ENCODE results near the gene TRAF3. TPM values are rescaled to one million over a fixed set of nuclear protein-coding genes. Genes with fewer than 3 reads are reported as not detected.

The TRAF3 gene
- total RNA-seq, 2 experiments from 2014 or later = 39.1 to 40.2 TPM

GRCh38 chr14:102811254-102811963, 34.2 kb downstream of the TRAF3 start:
- no peak for TF ChIP-seq CTCF (IDR thresholded peaks at IDR 0.05)
- no peak overlapping the region for H3K27ac Mint-ChIP-seq
- intact Hi-C loops (cut with micrococcal nuclease) = no loop called here
- DNase-seq (no peak), ATAC-seq (no peak)
- peaks cover 32% of the 10 kb centered on the region for H3K36me3 Mint-ChIP-seq (ENCODE audit: low read depth)
- H3K4me1 Mint-ChIP-seq (ENCODE audit: low read depth) = peaks cover 64% of the 10 kb centered on the region
- POLR2A ChIA-PET = interaction anchor here (0.8 to 1.5 kb wide), 3 partner anchors 12 to 14 kb away, joined by 3 read pairs; no protein-coding TSS in a partner anchor
- H3K27me3 Mint-ChIP-seq = no peaks in the 10 kb centered on the region
- CTCF ChIA-PET = interaction anchor here (1.0 kb wide), 1 partner anchor 8 kb away, joined by 3 read pairs; no protein-coding TSS in a partner anchor
- no peak overlapping the region for H3K4me3 Mint-ChIP-seq
- no peaks in the 10 kb centered on the region for H3K9me3 Mint-ChIP-seq

GRCh38 chr14:102811971-102812370, 34.7 kb downstream of the TRAF3 start:
- ATAC-seq = no peak
- Mint-ChIP-seq H3K36me3 (ENCODE audit: low read depth) (peaks cover 38% of the 10 kb centered on the region), H3K4me1 (ENCODE audit: low read depth) (peaks cover 64% of the 10 kb centered on the region)

GRCh38 chr14:102813691-102814090, 36.4 kb downstream of the TRAF3 start:
- H3K27ac Mint-ChIP-seq = no peak overlapping the region
- no peaks in the 10 kb centered on the region for H3K9me3 Mint-ChIP-seq
- no peak for ATAC-seq
- CTCF ChIA-PET = no interaction called here
- no peaks in the 10 kb centered on the region for H3K27me3 Mint-ChIP-seq
- intact Hi-C loops (cut with micrococcal nuclease) = no loop called here
- H3K4me1 Mint-ChIP-seq (ENCODE audit: low read depth) = peaks cover 66% of the 10 kb centered on the region
- DNase-seq = no peak
- no peak for TF ChIP-seq CTCF (IDR thresholded peaks at IDR 0.05)
- POLR2A ChIA-PET = no interaction called here
- H3K4me3 Mint-ChIP-seq = no peak overlapping the region
- H3K36me3 Mint-ChIP-seq (ENCODE audit: low read depth) = peaks cover 44% of the 10 kb centered on the region

More at GRCh38 chr14:102811971-102812370, 34.7 kb downstream of the TRAF3 start:
- ChIA-PET POLR2A (interaction anchor here (0.8 to 1.5 kb wide), 3 partner anchors 13 to 14 kb away, joined by 3 read pairs; no protein-coding TSS in a partner anchor), CTCF (no interaction called here)
- intact Hi-C loops (cut with micrococcal nuclease) = no loop called here
- no peaks in the 10 kb centered on the region for H3K27me3 Mint-ChIP-seq
- no peak for TF ChIP-seq CTCF (IDR thresholded peaks at IDR 0.05)
- no peaks in the 10 kb centered on the region for H3K9me3 Mint-ChIP-seq
- no peak overlapping the region for H3K27ac Mint-ChIP-seq
- DNase-seq = no peak
- no peak overlapping the region for H3K4me3 Mint-ChIP-seq

- CTCF ChIA-PET = interaction anchor here (1.2 to 1.7 kb wide), 2 partner anchors 9 to 43 kb away, joined by 5 read pairs; no protein-coding TSS in a partner anchor
- Mint-ChIP-seq H3K27ac (peak overlapping the region; percentile 59), H3K4me3 (no peak overlapping the region), H3K4me1 (ENCODE audit: low read depth) (peaks cover 75% of the 10 kb centered on the region), H3K36me3 (ENCODE audit: low read depth) (peaks cover 44% of the 10 kb centered on the region), H3K9me3 (no peaks in the 10 kb centered on the region), H3K27me3 (no peaks in the 10 kb centered on the region)
- DNase-seq (no peak), ATAC-seq (no peak)
- no peak for TF ChIP-seq CTCF (IDR thresholded peaks at IDR 0.05)
- intact Hi-C loops (cut with micrococcal nuclease) = loop anchor here (5.0 kb wide), 1 partner anchor 40 kb away; the partner anchor contains the start of gene TRAF3
- POLR2A ChIA-PET = interaction anchor here (0.9 to 1.5 kb wide), 2 partner anchors 11 to 21 kb away, joined by 3 to 5 read pairs; no protein-coding TSS in a partner anchor
These were observed 40.1 kb downstream of the TRAF3 start for GRCh38 chr14:102817318-102817717.
